GM15510 (cell line): Measurements from ENCODE around the gene UCK2.

Experiments used
- POLR2A ChIP-seq: IDR thresholded peaks from 3 replicates; pipeline ENCODE4 v1.6.1; 2011; ENCODE audit warnings: borderline replicate concordance; ENCODE audit not compliant: insufficient read length; ENCODE audit errors: extremely low read depth

UCK2 gene

DNA sequence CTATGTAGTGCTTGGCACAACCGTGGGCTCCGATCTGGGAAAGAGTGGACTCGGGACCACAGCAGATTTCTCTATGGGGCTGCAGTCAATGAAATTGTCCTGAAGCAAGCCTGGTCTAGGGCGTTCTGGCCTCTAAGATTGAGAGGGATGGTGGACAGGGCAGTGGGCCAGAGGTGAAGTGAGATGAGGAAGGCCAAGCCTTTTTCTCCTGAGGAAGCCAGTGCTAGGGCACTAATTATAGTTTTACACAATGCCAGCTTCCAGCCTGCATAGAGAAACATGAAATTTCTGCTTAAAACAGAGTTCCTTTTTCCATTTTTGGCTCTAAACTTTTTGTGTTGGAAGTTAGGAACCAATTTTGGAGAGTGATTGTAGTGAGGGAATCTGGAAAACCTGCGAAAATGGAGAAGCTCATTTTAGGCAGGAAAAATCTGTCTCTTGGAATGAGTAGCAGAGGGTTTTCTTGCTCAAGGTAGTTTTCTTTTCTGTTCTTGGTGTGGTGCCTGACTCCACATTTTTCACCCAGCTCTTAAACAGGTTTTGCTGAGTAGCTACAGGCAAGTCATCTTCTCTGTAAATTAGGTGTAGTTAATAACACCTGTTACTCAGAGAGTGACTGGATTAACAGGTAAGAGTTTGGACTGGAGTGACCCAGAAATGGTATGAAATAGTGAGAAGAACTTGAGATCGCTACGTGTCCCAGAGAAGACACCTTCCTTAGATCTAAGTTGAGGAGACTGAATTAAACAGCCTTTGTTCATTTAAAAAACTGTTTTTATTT lies 22.1 kb downstream of the UCK2 start:
- no peak for TF ChIP-seq POLR2A

DNA sequence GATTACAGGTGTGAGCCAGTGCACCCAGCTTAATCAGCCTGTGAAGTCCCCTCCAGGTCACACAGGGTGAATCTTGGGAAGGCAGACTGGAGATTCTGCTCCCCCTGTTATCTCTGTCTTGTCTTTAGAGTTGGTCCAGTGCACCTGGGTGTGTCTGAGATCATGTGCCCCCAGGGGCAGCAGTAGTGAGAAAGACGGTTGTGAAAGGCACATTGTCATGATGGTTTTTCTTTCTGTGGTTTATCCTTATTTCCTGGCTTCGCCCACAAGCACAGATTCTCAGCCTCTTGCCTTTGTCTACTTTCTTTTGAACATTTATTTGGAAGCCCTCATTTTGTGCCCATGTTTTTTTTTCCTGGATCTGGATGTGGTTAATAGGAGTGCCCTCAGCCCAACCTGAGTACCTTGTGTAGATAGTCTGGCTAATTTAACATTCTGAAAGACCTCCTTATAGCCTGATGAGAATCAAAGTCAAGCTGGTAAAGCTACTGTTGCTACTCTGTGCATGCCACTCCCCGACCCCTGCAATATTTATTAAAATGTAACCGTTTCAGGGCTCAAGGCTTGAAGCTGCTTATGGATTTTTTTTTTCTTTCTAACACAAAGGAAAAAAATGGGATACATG lies 23.7 kb downstream of the UCK2 start:
- TF ChIP-seq POLR2A, result no peak

DNA sequence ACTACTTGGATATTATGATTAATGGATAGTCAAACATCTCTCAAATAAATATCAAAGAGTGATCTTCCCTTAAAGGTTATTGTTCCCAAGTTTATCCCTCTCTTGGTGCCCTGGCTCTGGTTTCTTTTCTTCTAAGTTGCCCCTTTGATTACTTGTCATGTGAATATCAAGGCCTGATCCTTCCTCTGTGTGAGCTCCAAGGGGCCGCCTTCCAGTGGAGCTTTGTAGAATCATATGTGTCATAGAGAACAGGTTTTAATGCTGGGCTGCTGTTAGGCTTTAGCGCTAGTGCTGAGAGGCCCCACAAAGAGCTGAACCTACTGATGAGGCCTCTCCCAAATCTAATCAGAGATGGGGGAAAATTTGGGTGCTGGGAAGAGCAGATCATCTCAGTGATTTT lies 25.5 kb downstream of the UCK2 start:
- TF ChIP-seq POLR2A, result no peak

DNA sequence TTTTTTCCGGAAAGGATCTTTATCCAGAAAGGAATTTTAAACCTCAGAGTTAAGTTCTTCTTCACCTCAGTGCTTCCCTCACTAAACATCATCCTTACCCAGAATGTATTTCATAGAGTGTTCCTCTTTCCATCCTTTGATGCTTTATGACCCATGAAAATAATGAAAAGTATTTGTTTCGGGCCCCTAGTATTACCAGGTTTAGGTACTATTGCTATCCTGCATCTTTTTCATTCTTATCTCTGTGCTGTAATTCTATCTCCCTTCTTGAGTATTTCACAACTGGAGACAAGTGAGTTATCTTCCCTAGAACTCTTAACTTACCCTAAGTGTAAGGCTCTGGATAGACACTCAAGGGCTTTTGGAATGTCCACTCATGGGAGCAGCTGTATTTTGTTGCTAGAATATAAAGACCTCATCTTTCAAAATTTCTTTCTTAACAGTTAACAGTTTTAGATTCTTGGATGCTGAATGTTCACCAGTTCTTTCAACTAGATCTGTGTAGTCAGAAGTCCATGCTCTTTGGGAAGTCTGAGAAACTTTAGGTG lies 26.2 kb downstream of the UCK2 start:
- no peak for TF ChIP-seq POLR2A

DNA sequence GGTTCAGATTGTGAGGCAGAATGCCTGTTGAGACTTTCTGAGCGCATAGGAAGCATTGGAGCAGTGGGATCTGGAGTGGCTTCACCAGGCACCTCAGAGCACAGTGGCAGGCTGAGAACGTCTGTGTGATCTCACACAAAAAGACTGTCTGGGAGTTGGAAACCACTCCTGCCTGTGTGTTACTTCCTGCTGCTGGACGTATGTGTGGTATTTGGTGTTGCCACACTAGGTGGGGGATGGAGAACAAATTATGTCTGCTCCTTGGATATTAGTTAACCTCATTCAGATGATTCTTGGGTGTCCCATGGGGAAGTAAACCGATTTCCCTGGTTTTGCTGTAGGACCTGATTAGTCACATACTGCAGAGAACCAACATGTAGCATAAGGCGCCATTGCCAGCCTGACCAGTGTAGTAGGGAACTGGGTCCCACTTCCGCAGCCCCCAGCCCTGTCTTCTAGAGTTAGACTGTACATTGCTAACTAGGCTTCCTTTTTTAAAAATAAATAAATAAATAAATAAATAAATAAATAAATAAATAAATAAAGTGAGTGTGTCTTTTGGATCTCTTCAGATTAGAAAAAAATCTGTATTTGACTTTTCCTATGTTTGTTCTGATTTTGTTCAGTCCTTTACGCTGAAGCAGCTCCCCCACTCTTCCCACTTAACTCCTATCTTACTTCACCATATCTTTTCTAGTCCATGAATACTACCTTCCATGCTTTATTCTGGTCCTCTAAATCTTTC lies 26.9 kb downstream of the UCK2 start:
- TF ChIP-seq POLR2A, result no peak

- no peak for TF ChIP-seq POLR2A
These were observed 27.8 kb downstream of the UCK2 start for GRCh38 chr1:165855010-165855838.

- TF ChIP-seq POLR2A, result no peak
These were observed 28.6 kb downstream of the UCK2 start for GRCh38 chr1:165856021-165856420.

DNA sequence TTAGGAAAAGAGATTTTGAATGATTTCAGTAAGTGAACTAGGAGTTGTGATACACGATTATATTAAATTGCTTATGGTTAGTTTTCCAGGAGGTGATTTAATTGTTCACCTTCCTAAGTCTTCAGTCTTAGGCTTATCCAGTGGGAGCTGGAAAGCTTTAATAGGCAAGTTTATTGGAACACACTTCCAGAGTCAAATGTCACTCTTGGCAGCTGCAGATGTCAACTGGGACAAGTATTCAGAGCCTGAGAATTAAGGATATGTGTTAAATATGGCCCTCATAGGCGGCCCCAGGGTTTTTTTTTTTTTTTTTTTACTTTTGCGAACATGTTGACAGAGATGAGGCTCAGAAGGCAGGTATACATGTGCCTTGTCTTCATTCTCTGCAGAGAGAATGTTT lies 29.2 kb downstream of the UCK2 start:
- no peak for TF ChIP-seq POLR2A

DNA sequence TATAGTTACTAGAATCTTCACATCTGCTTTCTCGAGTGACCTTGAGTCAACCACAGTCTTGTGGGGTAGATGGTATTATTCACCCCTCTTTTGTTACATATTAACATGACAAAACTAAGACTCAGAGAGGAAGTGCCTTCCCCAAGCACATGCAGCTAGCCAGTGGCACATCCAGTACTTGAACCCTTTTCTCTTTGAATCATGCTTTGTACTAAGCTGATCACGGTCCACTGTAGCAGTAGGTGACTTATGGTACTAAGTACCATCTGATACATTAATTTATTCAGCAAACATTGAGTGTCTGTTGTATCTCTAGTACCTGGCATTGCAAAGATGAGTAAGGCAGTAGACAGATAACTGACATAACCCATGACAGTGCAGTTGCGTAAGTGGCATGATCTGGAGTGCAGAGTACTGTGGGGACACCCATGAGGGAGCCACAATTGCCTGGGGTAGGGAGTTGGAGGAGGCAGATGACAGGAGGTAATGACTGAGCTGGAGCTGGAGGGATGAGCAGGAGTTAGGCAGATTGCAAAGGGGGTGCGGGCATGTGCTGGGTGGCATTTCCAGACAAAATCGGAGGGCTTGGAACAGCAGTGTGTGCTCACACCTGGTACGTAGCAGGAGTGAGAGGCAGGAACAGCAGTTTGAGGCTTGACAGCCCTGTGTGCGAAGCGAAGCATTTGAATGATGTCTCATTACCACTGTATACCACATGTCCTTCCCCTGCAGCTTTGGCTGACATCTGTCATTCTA lies 29.8 kb downstream of the UCK2 start:
- no peak for TF ChIP-seq POLR2A

DNA sequence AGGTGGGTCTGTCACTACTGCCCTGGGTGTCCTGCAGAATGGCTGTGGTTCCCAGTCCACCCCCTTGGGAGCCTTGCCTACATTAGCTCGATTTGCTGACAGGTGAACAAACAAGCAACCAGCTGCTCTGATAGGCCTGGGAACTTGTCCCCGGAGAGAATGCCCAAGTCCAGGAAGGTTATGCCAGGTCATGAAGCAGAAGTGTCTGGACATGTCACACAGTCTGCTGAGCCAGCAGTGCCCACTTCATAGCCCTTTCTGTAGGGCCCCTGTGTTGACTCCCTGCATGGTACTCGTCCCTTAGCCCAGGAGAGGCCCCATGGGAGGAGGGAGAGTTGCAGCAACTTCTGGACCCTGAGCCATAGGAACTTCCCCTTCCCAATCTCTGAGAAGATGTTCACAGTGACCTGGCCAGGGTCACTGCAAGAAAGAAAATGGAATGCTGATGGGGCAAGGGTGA lies 31.0 kb downstream of the UCK2 start:
- TF ChIP-seq POLR2A, result no peak

DNA sequence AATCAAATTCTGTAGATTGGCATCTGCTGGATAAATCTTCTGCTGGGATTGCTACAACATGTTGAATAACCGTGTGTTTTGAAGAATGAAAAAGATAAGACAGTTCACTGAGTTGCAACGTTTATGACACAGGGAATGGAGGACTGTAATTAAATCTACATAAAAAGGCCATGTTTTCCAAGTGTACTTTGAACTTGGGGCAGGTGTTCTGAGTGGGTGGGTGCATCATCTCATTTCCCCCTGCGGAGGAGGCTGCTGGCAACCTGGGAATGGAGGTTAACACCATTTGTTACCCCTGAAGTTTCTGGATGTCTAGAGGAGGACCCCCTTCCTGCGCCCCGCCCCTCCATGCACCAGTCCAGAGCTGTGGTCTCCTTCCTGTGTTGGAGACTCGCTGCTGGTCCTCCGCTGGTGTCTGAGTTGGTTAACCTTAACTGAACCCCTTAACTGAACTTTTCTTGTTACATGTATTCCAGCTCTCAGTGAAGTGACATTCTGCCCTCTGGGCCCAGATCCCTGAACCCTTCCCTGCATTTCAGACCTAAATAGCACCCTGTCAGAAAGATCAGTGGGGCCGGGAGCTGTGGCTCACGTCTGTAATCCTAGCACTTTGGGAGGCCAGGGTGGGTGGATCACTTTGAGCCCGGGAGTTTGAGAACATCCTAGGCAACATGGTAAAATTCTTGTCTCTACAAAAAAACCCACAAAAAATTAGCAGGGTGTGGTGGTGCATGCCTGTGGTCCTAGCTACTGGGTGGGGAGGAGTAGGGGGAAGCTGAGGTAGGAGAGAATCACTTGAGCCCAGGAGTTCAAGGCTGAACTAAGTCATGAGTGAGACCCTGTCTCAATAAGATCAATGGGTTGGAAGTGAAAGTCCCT lies 31.8 kb downstream of the UCK2 start:
- no peak for TF ChIP-seq POLR2A

GRCh38 chr1:165860065-165860464 lies 32.7 kb downstream of the UCK2 start:
- no peak for TF ChIP-seq POLR2A

GRCh38 chr1:165861911-165862310 lies 34.5 kb downstream of the UCK2 start:
- TF ChIP-seq POLR2A, result no peak
